ENCODE measurements around the gene CYYR1. TPM values are rescaled to one million over a fixed set of nuclear protein-coding genes. Genes with fewer than 3 reads are reported as not detected.

The CYYR1 gene
- total RNA-seq, 2 donors from 2014 or later: 4.3 to 5.2 TPM

DNA sequence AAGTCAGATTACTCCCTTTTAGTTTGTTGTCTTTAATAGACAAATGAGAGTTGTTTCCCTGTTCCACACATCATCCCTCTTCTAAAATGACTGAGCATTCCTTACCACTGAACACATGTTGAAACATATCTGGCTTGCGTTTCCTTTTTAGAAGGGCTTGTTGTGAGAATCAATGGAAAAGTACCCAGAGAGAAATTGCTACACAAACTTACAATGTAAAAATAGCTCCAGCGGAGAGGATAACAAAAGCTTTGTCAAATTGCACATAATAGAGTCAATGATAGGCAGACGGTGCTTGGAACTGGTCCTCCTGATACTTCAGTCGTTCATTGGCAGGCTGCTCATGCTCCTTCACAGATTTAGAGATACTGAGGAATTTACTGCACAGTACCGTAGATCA, 123.9 kb downstream of the CYYR1 start:
- H3K4me1 ChIP-seq: no peaks in the 10 kb centered on the region
- H3K27ac ChIP-seq: no peak overlapping the region
- no peaks in the 10 kb centered on the region for H3K36me3 ChIP-seq (replicated peaks in 1 of 2; ENCODE audit: insufficient read depth in 1 of 2, low read depth in 2 of 2)
- intact Hi-C loops (cut with DNase I): no loop called here
- no peak for DNase-seq
- 55 to 58% methylated on average over 5 of the region's 5 CpGs for WGBS, 2 donors
- no peak overlapping the region for H3K4me3 ChIP-seq
- H3K9me3 ChIP-seq: no peaks in the 10 kb centered on the region
- no peaks in the 10 kb centered on the region for H3K27me3 ChIP-seq
- no peak for TF ChIP-seq POLR2A (IDR thresholded peaks at IDR 0.05)
- TF ChIP-seq, protein P1, sequence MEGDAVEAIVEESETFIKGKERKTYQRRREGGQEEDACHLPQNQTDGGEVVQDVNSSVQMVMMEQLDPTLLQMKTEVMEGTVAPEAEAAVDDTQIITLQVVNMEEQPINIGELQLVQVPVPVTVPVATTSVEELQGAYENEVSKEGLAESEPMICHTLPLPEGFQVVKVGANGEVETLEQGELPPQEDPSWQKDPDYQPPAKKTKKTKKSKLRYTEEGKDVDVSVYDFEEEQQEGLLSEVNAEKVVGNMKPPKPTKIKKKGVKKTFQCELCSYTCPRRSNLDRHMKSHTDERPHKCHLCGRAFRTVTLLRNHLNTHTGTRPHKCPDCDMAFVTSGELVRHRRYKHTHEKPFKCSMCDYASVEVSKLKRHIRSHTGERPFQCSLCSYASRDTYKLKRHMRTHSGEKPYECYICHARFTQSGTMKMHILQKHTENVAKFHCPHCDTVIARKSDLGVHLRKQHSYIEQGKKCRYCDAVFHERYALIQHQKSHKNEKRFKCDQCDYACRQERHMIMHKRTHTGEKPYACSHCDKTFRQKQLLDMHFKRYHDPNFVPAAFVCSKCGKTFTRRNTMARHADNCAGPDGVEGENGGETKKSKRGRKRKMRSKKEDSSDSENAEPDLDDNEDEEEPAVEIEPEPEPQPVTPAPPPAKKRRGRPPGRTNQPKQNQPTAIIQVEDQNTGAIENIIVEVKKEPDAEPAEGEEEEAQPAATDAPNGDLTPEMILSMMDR (IDR thresholded peaks at IDR 0.05): no peak
- no peak for ATAC-seq

DNA sequence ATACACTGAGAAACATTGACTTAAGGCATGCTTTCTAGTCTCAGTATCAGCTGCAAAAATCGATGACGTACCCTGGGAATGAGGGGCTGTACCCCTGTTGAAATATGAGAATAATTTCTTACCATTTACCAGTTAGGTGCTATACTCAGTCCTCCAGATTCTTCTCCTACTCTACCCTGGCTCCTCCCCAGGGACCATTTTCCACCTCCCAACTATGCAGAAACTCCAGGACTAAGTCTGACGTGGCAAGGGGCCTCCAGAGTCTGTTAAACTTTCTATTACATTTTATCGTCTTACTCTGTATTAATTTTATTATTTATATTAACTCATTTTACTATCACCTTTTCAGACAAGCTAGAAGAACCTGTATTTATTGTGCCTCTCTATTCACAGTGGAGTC, 124.3 kb downstream of the CYYR1 start:
- no peaks in the 10 kb centered on the region for H3K4me1 ChIP-seq
- no peak overlapping the region for H3K27ac ChIP-seq
- no peak for TF ChIP-seq POLR2A (IDR thresholded peaks at IDR 0.05)
- TF ChIP-seq, protein P1 (IDR thresholded peaks at IDR 0.05): no peak
- intact Hi-C loops (cut with DNase I): no loop called here
- no peaks in the 10 kb centered on the region for H3K36me3 ChIP-seq (replicated peaks in 1 of 2; ENCODE audit: insufficient read depth in 1 of 2, low read depth in 2 of 2)
- H3K4me3 ChIP-seq: no peak overlapping the region
- DNase-seq (no peak), ATAC-seq (no peak)
- no peaks in the 10 kb centered on the region for H3K9me3 ChIP-seq
- H3K27me3 ChIP-seq: no peaks in the 10 kb centered on the region
- WGBS, 2 donors: 69 to 79% methylated on average over 4 of the region's 4 CpGs

GRCh38 chr21:26447932-26448475, 125.1 kb downstream of the CYYR1 start:
- TF ChIP-seq, protein P1 (IDR thresholded peaks at IDR 0.05): no peak
- no peak for TF ChIP-seq POLR2A (IDR thresholded peaks at IDR 0.05)
- WGBS, 2 donors: 36 to 37% methylated on average over 3 of the region's 3 CpGs
- no peak overlapping the region for H3K4me3 ChIP-seq

DNA sequence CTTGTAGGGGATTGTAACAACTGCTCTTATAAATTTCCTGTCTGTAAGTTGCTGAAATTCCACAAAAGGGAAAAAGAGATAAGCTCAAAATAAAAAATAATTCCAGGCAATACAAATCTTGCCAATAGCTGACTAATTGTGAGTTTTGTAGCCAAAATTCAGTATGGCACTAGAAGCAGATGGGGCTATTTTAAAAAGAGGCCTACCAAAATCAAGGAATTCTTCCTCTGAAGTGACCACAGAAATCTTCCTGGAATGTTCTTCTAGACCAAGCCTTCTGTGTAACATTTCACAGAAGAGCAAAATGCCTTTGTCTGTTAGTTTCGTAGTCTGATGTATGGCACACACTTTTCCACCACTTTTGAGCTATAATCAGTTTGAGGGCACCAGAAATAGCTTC, 127.6 kb downstream of the CYYR1 start:
- no peak overlapping the region for H3K4me3 ChIP-seq
- no peaks in the 10 kb centered on the region for H3K36me3 ChIP-seq (replicated peaks in 1 of 2; ENCODE audit: insufficient read depth in 1 of 2, low read depth in 2 of 2)
- whole genome bisulfite sequencing, 2 donors: 78 to 92% methylated on average over 1 of the region's 1 CpG
- H3K27me3 ChIP-seq: no peaks in the 10 kb centered on the region
- H3K9me3 ChIP-seq: no peaks in the 10 kb centered on the region
- no peak for DNase-seq
- no peak overlapping the region for H3K27ac ChIP-seq
- TF ChIP-seq, protein P1 (IDR thresholded peaks at IDR 0.05): no peak
- no peak for TF ChIP-seq POLR2A (IDR thresholded peaks at IDR 0.05)
- ATAC-seq: no peak
- no peaks in the 10 kb centered on the region for H3K4me1 ChIP-seq
- intact Hi-C loops (cut with DNase I): no loop called here

More at GRCh38 chr21:26447932-26448475, 125.1 kb downstream of the CYYR1 start:
- Histone ChIP-seq H3K27me3 (no peaks in the 10 kb centered on the region), H3K27ac (no peak overlapping the region), H3K9me3 (no peaks in the 10 kb centered on the region), H3K4me1 (no peaks in the 10 kb centered on the region), H3K36me3 (replicated peaks in 1 of 2; ENCODE audit: insufficient read depth in 1 of 2, low read depth in 2 of 2) (no peaks in the 10 kb centered on the region)
- ATAC-seq (no peak), DNase-seq (no peak)
- intact Hi-C loops (cut with DNase I): no loop called here

GRCh38 chr21:26444646-26445045, 128.4 kb downstream of the CYYR1 start:
- H3K27me3 ChIP-seq: no peaks in the 10 kb centered on the region
- ATAC-seq: no peak

More at GRCh38 chr21:26444646-26445045, 128.4 kb downstream of the CYYR1 start:
- no peak for TF ChIP-seq POLR2A (IDR thresholded peaks at IDR 0.05)
- TF ChIP-seq, protein P1 (IDR thresholded peaks at IDR 0.05): no peak
- H3K4me1 ChIP-seq: no peaks in the 10 kb centered on the region
- H3K36me3 ChIP-seq (replicated peaks in 1 of 2; ENCODE audit: insufficient read depth in 1 of 2, low read depth in 2 of 2): no peaks in the 10 kb centered on the region
- 91 to 100% methylated on average over 1 of the region's 1 CpG for WGBS, 2 donors
- H3K27ac ChIP-seq: no peak overlapping the region
- no peak for DNase-seq
- intact Hi-C loops (cut with DNase I): no loop called here
- H3K4me3 ChIP-seq: no peak overlapping the region
- H3K9me3 ChIP-seq: no peaks in the 10 kb centered on the region
